GM23248 (cell line): ENCODE results near the gene STK36.

ENCODE experiments used
- EZH2 ChIP-seq: fragments of 200-600 bp; sonication (generic); IDR thresholded peaks from 2 replicates; pipeline ENCODE4 v1.6.1; 2018; ENCODE audit warnings: antibody characterized with exemption, mild to moderate bottlenecking; ENCODE audit not compliant: insufficient read depth, poor library complexity, severe bottlenecking
- EZH2phosphoT487 ChIP-seq: fragments of 200-600 bp; sonication (generic); IDR thresholded peaks from 2 replicates; pipeline ENCODE4 v1.6.1; 2018; ENCODE audit warnings: antibody characterized with exemption, moderate library complexity, mild to moderate bottlenecking, low read depth; ENCODE audit not compliant: insufficient read depth

DNA sequence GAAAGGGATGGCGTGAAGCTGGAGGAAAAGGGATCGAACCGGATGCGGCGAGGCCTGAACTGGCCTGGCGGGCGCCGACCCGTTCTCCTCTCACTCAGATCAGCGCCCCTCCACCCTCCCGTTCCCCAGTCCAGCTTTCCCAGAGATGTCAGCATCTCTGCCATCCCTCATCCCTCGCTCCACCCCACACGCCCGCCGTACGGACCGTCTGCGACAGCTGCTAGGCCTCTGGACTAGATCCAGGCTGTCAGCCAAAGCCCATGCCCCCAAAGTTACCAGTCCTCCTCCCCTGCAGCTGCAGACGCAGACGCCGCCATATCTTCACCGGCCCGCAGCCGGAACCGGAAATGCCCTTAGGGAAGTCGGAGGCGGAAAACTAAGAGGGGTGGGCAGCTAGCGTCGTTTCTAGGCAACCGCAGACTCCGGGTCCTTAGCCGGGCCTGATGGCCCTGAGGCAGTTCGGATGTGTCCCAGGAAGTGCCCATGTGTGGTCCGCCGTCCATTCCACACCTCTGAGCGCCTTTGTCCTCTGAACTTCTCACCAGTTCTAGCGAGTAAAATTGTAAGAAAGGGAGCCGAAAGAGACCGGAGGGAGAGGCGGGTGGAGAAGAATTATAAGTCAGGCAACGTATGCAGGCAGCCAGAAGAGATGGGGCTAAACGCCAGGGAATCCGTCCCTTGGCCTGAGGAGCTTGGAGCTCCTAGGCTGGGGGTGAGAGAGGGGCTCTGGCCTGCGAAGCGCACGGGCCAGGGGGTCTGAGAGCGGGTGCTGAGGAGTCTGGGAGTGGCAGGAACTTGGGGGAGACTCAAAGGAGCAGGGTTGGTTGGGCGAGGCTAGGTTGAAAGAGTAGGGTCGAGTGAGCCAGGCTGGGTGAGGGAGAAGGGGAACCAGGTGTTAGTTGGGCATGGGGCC lies at the start of gene STK36, which contains the start of gene RNF25:
- TF ChIP-seq EZH2 (no peak), EZH2phosphoT487 (no peak)
